ENCODE data around the gene GRM3.

The GRM3 gene

DNA sequence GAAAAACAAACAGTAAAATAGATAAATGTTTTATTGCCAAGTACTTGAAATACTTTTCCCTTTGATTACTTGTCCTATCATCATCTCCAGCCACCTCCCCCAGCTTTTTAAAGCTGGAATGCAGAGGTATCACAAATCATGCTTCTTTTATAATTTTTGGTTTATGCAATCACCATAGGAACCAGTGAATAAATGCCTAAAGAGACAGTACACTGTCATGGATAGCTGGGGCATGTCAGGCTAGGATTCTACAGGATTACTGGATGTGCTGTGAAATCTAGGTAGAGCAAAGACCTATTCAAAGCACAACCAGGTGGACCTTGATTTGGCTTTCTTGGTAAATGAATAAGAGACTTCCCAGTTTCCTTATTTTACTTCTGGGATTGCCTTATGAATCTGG, 257.2 kb downstream of the GRM3 start:
- DNase-seq (ENCODE audit: low read depth in 3 of 3): no peak

DNA sequence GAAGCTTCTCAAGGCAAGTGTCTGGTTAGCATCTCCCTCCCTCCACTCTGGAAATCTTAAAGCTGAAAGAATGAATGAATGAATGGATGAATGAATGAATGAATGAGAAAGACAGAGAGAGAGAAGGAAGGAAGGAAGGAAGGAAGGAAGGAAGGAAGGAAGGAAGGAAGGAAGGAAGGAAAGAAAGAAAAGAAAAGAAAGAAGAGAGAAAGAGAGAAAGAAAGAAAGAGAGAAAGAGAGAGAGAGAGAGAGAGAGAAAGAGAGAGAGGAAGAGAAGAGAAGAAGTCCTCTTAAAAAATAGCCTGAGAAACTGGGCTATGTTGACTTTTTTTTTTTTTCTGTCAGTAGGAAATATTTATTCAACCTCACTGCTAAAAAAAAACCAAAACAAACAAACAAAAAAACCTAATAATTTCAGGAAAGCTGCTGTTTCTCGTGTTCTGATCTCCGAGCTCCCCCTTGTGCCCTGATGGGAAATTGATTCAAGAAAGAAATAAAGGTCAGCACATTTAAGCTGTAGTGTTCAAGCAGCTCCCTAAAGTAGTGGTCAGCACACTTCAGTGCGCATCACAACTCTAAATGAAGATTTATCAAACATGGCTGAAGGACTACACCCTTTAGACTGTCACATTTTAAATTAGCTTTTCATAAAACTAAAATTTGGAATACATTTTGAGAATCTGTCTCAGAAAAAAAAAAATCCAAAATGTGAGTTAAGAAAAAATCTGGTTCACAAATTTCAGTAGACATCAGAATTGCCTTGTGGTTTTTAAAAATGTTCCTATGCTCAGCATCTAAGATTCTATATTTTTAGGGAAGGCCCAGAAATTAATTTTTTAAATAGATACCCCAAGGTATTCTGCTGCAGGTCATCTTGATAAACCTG, 261.5 kb downstream of the GRM3 start:
- no peak for DNase-seq (ENCODE audit: low read depth in 3 of 3)

DNA sequence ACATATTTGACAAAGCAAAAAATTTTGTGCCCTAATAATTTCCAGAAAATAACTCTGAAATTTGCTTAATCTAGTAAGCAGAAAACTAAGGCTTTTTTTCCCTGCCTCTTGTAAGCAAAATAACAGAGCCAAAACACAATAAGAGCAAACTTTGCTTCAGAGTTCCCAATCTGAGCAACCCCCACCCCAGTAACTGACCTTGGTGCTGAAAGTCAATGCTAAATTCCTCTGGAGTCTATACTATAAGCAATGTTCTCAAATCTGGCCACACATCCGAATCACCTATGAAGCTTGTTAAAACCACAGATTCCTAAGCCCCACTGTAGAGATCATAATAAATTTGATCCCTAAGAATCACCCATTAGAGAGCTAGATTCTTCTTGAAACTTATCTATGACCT, 265.2 kb downstream of the GRM3 start:
- no peak for DNase-seq (ENCODE audit: low read depth in 3 of 3)

DNA sequence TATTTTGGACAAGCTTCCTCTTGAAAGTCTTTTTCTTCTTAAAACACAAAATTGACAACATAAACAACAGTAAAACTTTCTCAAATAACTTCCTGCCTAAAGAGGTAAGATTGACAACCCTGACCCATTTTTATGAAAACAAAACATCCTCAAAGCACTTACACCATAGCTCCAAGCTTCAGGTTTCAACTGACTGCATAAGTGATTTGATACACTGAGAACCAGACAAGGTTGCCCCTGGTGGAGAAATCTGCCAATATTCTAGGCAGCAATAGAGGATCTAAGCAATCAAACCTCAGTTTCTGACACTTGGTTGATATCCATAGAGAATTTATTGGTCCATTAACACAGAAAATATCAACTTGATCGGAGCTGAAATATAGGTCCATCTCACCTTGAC, 267.9 kb downstream of the GRM3 start:
- DNase-seq (ENCODE audit: low read depth in 3 of 3): no peak

DNA sequence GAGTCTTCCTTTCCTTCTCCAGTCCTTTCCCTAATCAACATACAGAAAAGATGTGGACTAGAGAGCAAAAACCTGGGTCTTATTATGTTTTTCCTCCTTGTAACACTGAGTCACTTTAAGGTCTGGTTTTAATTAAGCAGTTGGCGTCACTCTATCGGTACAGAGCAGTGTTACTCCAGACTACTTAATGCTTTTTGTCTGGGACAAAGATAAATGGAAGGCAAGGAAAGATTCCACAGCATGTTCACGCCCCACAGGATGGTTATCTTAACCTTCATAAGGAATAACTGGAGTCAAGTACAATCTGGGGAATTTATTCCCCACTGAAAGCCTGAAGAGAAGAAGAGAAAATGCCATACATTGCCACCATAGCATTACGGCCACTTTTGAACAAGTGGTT, 270.0 kb downstream of the GRM3 start:
- DNase-seq (ENCODE audit: low read depth in 3 of 3): no peak

Data from stimulated activated CD4-positive, alpha-beta T cell treated with anti-CD3 and anti-CD28 coated beads, TNF-alpha, amount 100 ng/mL, for 48 hours (primary cell).